Umbilical cord (tissue), 2 donors: ENCODE measurements around the gene CENPN. TPM values are rescaled to one million over a fixed set of nuclear protein-coding genes. Genes with fewer than 3 reads are reported as not detected.

Experiments used
- DNase-seq: peaks from one replicate; pipeline ENCODE4 v3.0.0-alpha.2; 2015; ENCODE audit warnings: low spot score
- total RNA-seq: library from RNA; depleted of rRNA; stranded (reverse); fragments of >200 nt; gene quantifications from one replicate; pipeline ENCODE4 v1.2.3, GENCODE V29; 2014; ENCODE audit warnings: low replicate concordance; ENCODE audit not compliant: insufficient read depth

CENPN gene
- total RNA-seq, 1 donor from 2014 or later: 14.9 TPM

- DNase-seq: peak; percentile 99
Observed at GRCh38 chr16:81077076-81077940, 70.3 kb downstream of the CENPN start, which contains the start of gene C16orf46. Gene C16orf46 (minus strand): TSS chr16:81077238. CDS start chr16:81063955, 13,283 bp downstream.

GRCh38 chr16:81080233-81080632 lies 73.2 kb downstream of the CENPN start:
- no peak for DNase-seq

- DNase-seq: no peak
Observed at GRCh38 chr16:81081014-81081413, 74.0 kb downstream of the CENPN start.

Other genes with a start within 250 kb of the CENPN start
- gene CDYL2, start 202.6 kb upstream of the CENPN start, total RNA-seq: 3.4 TPM
- 15.4 TPM for gene CMC2, start 329 bp upstream of the CENPN start, total RNA-seq
- 55.9 TPM for gene ATMIN, start 28.6 kb downstream of the CENPN start, total RNA-seq
- not detected for gene C16orf46, start 70.0 kb downstream of the CENPN start, total RNA-seq
- 17.6 TPM for gene GCSH, start 89.2 kb downstream of the CENPN start, total RNA-seq
- gene BCO1, start 231.5 kb downstream of the CENPN start, total RNA-seq: not detected